Karpas-422 (cell line): ENCODE results near the gene ZFAND2A. TPM values are rescaled to one million over a fixed set of nuclear protein-coding genes. Genes with fewer than 3 reads are reported as not detected.
"Not testable (repeated sequence)": the region's sequence is repeated elsewhere in the genome, so short reads cannot be mapped to it uniquely, and the experiment has no call there.

Source experiments
- DNase-seq: peaks from one replicate; pipeline ENCODE4 v3.0.0-alpha.2; 2015
- H2AFZ ChIP-seq: fragments of 200-600 bp; sonication (generic); 2 replicates; pipeline ENCODE4 v1.6.1; 2014; ENCODE audit warnings: antibody characterized with exemption, low read length, mixed read lengths
- H3K27ac ChIP-seq: fragments of 200-600 bp; sonication (generic); 2 replicates; pipeline ENCODE4 v1.5.1; 2014; ENCODE audit warnings: mild to moderate bottlenecking, low read length, moderate library complexity
- H3K27me3 ChIP-seq: fragments of 200-600 bp; sonication (generic); 2 replicates; pipeline ENCODE4 v1.6.1; 2014; ENCODE audit warnings: low read length, mixed read lengths
- H3K36me3 ChIP-seq: fragments of 200-600 bp; sonication (generic); 2 replicates; pipeline ENCODE4 v1.6.1; 2014; ENCODE audit warnings: low read length, mixed read lengths; ENCODE audit not compliant: insufficient read depth
- H3K4me1 ChIP-seq: fragments of 200-600 bp; sonication (generic); 2 replicates; pipeline ENCODE4 v1.6.1; 2014; ENCODE audit warnings: mild to moderate bottlenecking, low read length, mixed read lengths
- H3K4me2 ChIP-seq: fragments of 200-600 bp; sonication (generic); 2 replicates; pipeline ENCODE4 v1.6.1; 2014; ENCODE audit warnings: low read length, low read depth, mild to moderate bottlenecking; ENCODE audit not compliant: poor library complexity, severe bottlenecking
- H3K4me3 ChIP-seq: fragments of 200-600 bp; sonication (generic); 2 replicates; pipeline ENCODE4 v1.5.1; 2014; ENCODE audit warnings: mild to moderate bottlenecking, antibody characterized with exemption, low read length, mixed read lengths
- H3K79me2 ChIP-seq: fragments of 200-600 bp; sonication (generic); 2 replicates; pipeline ENCODE4 v1.6.1; 2014; ENCODE audit warnings: mild to moderate bottlenecking, low read length, mixed read lengths
- H3K9ac ChIP-seq: fragments of 200-600 bp; sonication (generic); 2 replicates; pipeline ENCODE4 v1.6.0; 2014; ENCODE audit warnings: low read length
- H3K9me2 ChIP-seq: fragments of 200-600 bp; sonication (generic), shearing (Covaris generic); replicated peaks from 2 replicates; pipeline ENCODE4 v1.6.0; 2014; ENCODE audit warnings: mild to moderate bottlenecking, low read length, moderate library complexity; ENCODE audit not compliant: insufficient read depth
- H3K9me3 ChIP-seq: fragments of 300-700, 200-600 bp; sonication (generic); 2 replicates; pipeline ENCODE4 v1.6.1; 2014; ENCODE audit warnings: low read length, mixed read lengths
- H4K20me1 ChIP-seq: fragments of 200-600 bp; sonication (generic); 2 replicates; pipeline ENCODE4 v1.6.1; 2014; ENCODE audit warnings: mild to moderate bottlenecking, antibody characterized with exemption, low read length, low read depth; ENCODE audit not compliant: insufficient read depth
- total RNA-seq: library from RNA; depleted of rRNA; stranded (reverse); fragments of >200 nt; shearing (Covaris generic); gene quantifications from 2 replicates; pipeline ENCODE4 v1.2.3, GENCODE V29; 2014; ENCODE audit warnings: low replicate concordance

Gene ZFAND2A
- total RNA-seq, 1 experiment from 2014 or later = 11.5 TPM

- peak overlapping the region; percentile 76 for H3K4me2 ChIP-seq
- peaks cover 7% of the 10 kb centered on the region; the same call in 1 of the 2 replicates for H4K20me1 ChIP-seq
- no peaks in the 10 kb centered on the region for H3K9me3 ChIP-seq
- no peaks in the 10 kb centered on the region for H3K27me3 ChIP-seq
- no peak overlapping the region for H3K27ac ChIP-seq
- DNase-seq = no peak
- H3K4me1 ChIP-seq = peaks cover 24% of the 10 kb centered on the region
- peak overlapping the region; percentile 91 for H3K9ac ChIP-seq
- H3K9me2 ChIP-seq = no peaks in the 10 kb centered on the region
- no peak overlapping the region for H2AFZ ChIP-seq
- peaks cover 6% of the 10 kb centered on the region; the same call in 1 of the 2 replicates for H3K36me3 ChIP-seq
- peak overlapping the region; percentile 96 for H3K4me3 ChIP-seq
- H3K79me2 ChIP-seq = peaks cover 44% of the 10 kb centered on the region
Measured at GRCh38 chr7:1158203-1159126, 1.5 kb downstream of the ZFAND2A start.

GRCh38 chr7:1156782-1157535, 3.0 kb downstream of the ZFAND2A start:
- no peak overlapping the region for H3K9ac ChIP-seq

GRCh38 chr7:1155818-1156781, 3.9 kb downstream of the ZFAND2A start:
- not testable (repeated sequence) for H3K4me2 ChIP-seq
- H3K4me1 ChIP-seq = peaks cover 20% of the 10 kb centered on the region

More at GRCh38 chr7:1156782-1157535, 3.0 kb downstream of the ZFAND2A start:
- Histone ChIP-seq H3K79me2 (peaks cover 44% of the 10 kb centered on the region), H3K9me3 (no peaks in the 10 kb centered on the region), H3K4me1 (peaks cover 24% of the 10 kb centered on the region), H3K4me2 (no peak overlapping the region), H3K4me3 (no peak overlapping the region), H2AFZ (no peak overlapping the region), H3K27me3 (no peaks in the 10 kb centered on the region), H4K20me1 (peaks cover 7% of the 10 kb centered on the region; the same call in 1 of the 2 replicates), H3K27ac (no peak overlapping the region), H3K9me2 (no peaks in the 10 kb centered on the region), H3K36me3 (peaks cover 6% of the 10 kb centered on the region; the same call in 1 of the 2 replicates)
- DNase-seq = no peak

GRCh38 chr7:1154172-1154739, 5.7 kb downstream of the ZFAND2A start:
- no peak overlapping the region for H3K27ac ChIP-seq
- DNase-seq = no peak
- H3K27me3 ChIP-seq = no peaks in the 10 kb centered on the region
- peaks cover 25% of the 10 kb centered on the region for H3K79me2 ChIP-seq
- peaks cover 13% of the 10 kb centered on the region for H3K4me1 ChIP-seq
- H4K20me1 ChIP-seq = peaks cover 7% of the 10 kb centered on the region; the same call in 1 of the 2 replicates
- no peak overlapping the region for H3K9ac ChIP-seq
- H3K9me2 ChIP-seq = no peaks in the 10 kb centered on the region
- peaks cover 6% of the 10 kb centered on the region; the same call in 1 of the 2 replicates for H3K36me3 ChIP-seq
- H2AFZ ChIP-seq = no peak overlapping the region
- no peak overlapping the region for H3K4me2 ChIP-seq
- no peak overlapping the region for H3K4me3 ChIP-seq
- H3K9me3 ChIP-seq = no peaks in the 10 kb centered on the region

More at GRCh38 chr7:1155818-1156781, 3.9 kb downstream of the ZFAND2A start:
- H3K27ac ChIP-seq, H3K4me3 ChIP-seq, H3K36me3 ChIP-seq, H2AFZ ChIP-seq, H4K20me1 ChIP-seq, DNase-seq, H3K9ac ChIP-seq, H3K9me2 ChIP-seq, H3K9me3 ChIP-seq, H3K27me3 ChIP-seq: not testable (repeated sequence)
- peaks cover 40% of the 10 kb centered on the region for H3K79me2 ChIP-seq

- Histone ChIP-seq H3K4me3 (no peak overlapping the region), H3K9me3 (no peaks in the 10 kb centered on the region), H2AFZ (no peak overlapping the region), H4K20me1 (peaks cover 7% of the 10 kb centered on the region; the same call in 1 of the 2 replicates), H3K36me3 (peaks cover 6% of the 10 kb centered on the region; the same call in 1 of the 2 replicates), H3K79me2 (peaks cover 8% of the 10 kb centered on the region), H3K9ac (no peak overlapping the region), H3K27ac (no peak overlapping the region), H3K4me2 (no peak overlapping the region), H3K4me1 (peaks cover 6% of the 10 kb centered on the region), H3K9me2 (no peaks in the 10 kb centered on the region), H3K27me3 (no peaks in the 10 kb centered on the region)
- DNase-seq = no peak
Measured at GRCh38 chr7:1152492-1152891, 7.5 kb downstream of the ZFAND2A start.

- Histone ChIP-seq H3K4me1 (peaks cover 6% of the 10 kb centered on the region), H2AFZ (no peak overlapping the region), H3K27ac (no peak overlapping the region)
Measured at GRCh38 chr7:1151653-1152425, 8.2 kb downstream of the ZFAND2A start.

GRCh38 chr7:1151156-1151555, 8.8 kb downstream of the ZFAND2A start:
- Histone ChIP-seq H3K36me3 (peaks cover 6% of the 10 kb centered on the region; the same call in 1 of the 2 replicates), H3K4me2 (no peak overlapping the region)

More at GRCh38 chr7:1151653-1152425, 8.2 kb downstream of the ZFAND2A start:
- Histone ChIP-seq H3K4me2 (no peak overlapping the region), H3K36me3 (peaks cover 6% of the 10 kb centered on the region; the same call in 1 of the 2 replicates), H4K20me1 (peaks cover 2% of the 10 kb centered on the region; the same call in 1 of the 2 replicates), H3K9me2 (no peaks in the 10 kb centered on the region), H3K79me2 (peaks cover 2% of the 10 kb centered on the region), H3K4me3 (no peak overlapping the region), H3K9ac (no peak overlapping the region), H3K9me3 (no peaks in the 10 kb centered on the region), H3K27me3 (no peaks in the 10 kb centered on the region)
- no peak for DNase-seq

More at GRCh38 chr7:1151156-1151555, 8.8 kb downstream of the ZFAND2A start:
- Histone ChIP-seq H3K9me2 (no peaks in the 10 kb centered on the region), H4K20me1 (no peaks in the 10 kb centered on the region), H2AFZ (no peak overlapping the region), H3K79me2 (no peaks in the 10 kb centered on the region), H3K27ac (no peak overlapping the region), H3K27me3 (no peaks in the 10 kb centered on the region), H3K9me3 (no peaks in the 10 kb centered on the region), H3K9ac (no peak overlapping the region), H3K4me3 (no peak overlapping the region), H3K4me1 (peaks cover 6% of the 10 kb centered on the region)
- DNase-seq = no peak
